ENCODE data around the gene LAMA3. TPM values are rescaled to one million over a fixed set of nuclear protein-coding genes. Genes with fewer than 3 reads are reported as not detected.

LAMA3 gene
- total and polyA plus RNA-seq, 10 of the 15 experiments (the other 5 are each of a cell fraction or from before 2014, with no cell fraction given): 0.37 to 6.5 (median 5.4) TPM

- TF ChIP-seq ATF7 (IDR thresholded peaks at IDR 0.05; ENCODE audit: low read depth) (no peak), NFIC (IDR thresholded peaks at IDR 0.05; ENCODE audit: low read depth, low read length) (no peak), IKZF2 (IDR thresholded peaks at IDR 0.05) (no peak)
Observed at GRCh38 chr18:23743733-23744333, 54.6 kb downstream of the LAMA3 start (continued).

GRCh38 chr18:23745366-23745765 lies 56.1 kb downstream of the LAMA3 start:
- Histone ChIP-seq H2AFZ (ENCODE audit: control insufficient read depth, low read depth, low read length) (no peak overlapping the region), H3K79me2 (ENCODE audit: control insufficient read depth, insufficient read depth, low read length) (no peaks in the 10 kb centered on the region), H3K4me3 (no peak overlapping the region), H3K4me1 (ENCODE audit: control insufficient read depth, insufficient read depth, low read length) (peaks cover 3% of the 10 kb centered on the region; the same call in 1 of the 2 replicates), H3K4me2 (ENCODE audit: control insufficient read depth, insufficient read depth) (no peak overlapping the region), H3K36me3 (ENCODE audit: control insufficient read depth in 2 of 2, insufficient read depth in 2 of 2, low read length in 1 of 2) (no peaks in the 10 kb centered on the region), H3K9ac (ENCODE audit: control insufficient read depth, insufficient read depth, low read length) (no peak overlapping the region), H3K27ac (ENCODE audit: control insufficient read depth, insufficient read depth) (no peak overlapping the region), H4K20me1 (ENCODE audit: control insufficient read depth, insufficient read depth) (no peaks in the 10 kb centered on the region), H3K27me3 (replicated peaks in 1 of 2; ENCODE audit: control insufficient read depth in 2 of 2, insufficient read depth in 2 of 2, low read length in 1 of 2) (no peaks in the 10 kb centered on the region), H3K9me3 (replicated peaks; ENCODE audit: control insufficient read depth, insufficient read depth, low read length) (no peaks in the 10 kb centered on the region; the same call in 2 of the 3 replicates)
- no peak for DNase-seq (ENCODE audit: low read depth, low spot score)
- CTCF ChIA-PET: no interaction called here
- SMC1A ChIA-PET (ENCODE audit: uncharacterized antibody, unreplicated experiment): interaction anchor here (0.9 to 1.0 kb wide), 2 partner anchors 16 to 41 kb away, joined by 3 read pairs; no protein-coding TSS in a partner anchor
- BruUV-seq (replicated peaks): no TSS peak
- POLR2A ChIA-PET: no interaction called here
- no peak for FAIRE-seq
- in situ Hi-C loops (cut with MboI) (no loop called here), intact Hi-C loops (cut with micrococcal nuclease; ENCODE audit: unreplicated experiment) (no loop called here)
- TF ChIP-seq BCL3 (IDR thresholded peaks at IDR 0.05; ENCODE audit: borderline replicate concordance, insufficient read depth, low read depth, low read length, poor library complexity, severe bottlenecking) (no peak), SIN3A (IDR thresholded peaks at IDR 0.05; ENCODE audit: low read depth, low read length) (no peak), ATF7 (IDR thresholded peaks at IDR 0.05; ENCODE audit: low read depth) (no peak), CHD2 (IDR thresholded peaks at IDR 0.05; ENCODE audit: borderline replicate concordance, low read depth, low read length) (no peak), ZBTB11 (CRISPR knock-in tag; IDR thresholded peaks at IDR 0.05) (no peak), HSF1 (IDR thresholded peaks at IDR 0.05; ENCODE audit: low read depth, low read length) (no peak), RCOR1 (conservative IDR thresholded peaks at IDR 0.05; ENCODE audit: low read depth, low read length) (no peak), KDM1A (IDR thresholded peaks at IDR 0.05; ENCODE audit: borderline replicate concordance) (no peak), KLF5 (IDR thresholded peaks at IDR 0.05; ENCODE audit: partially characterized antibody) (no peak), RELA (IDR thresholded peaks at IDR 0.05; ENCODE audit: borderline replicate concordance, partially characterized antibody) (no peak), NR2C2 (IDR thresholded peaks at IDR 0.05; ENCODE audit: borderline replicate concordance, control insufficient read depth, insufficient read length, low read depth) (no peak), MLLT1 (IDR thresholded peaks at IDR 0.05) (no peak)
- 69% methylated on average over 2 of the region's 2 CpGs for WGBS (ENCODE audit: insufficient coverage, insufficient replicate concordance, low lambda C conversion rate, missing lambda C conversion rate)
- ATAC-seq: no peak
- RAD21 ChIA-PET (ENCODE audit: unreplicated experiment): no interaction called here

Measured in GM12878 (cell line).